Cardiac septum (tissue), 1 donor: Measurements from ENCODE around the gene NME1. TPM values are rescaled to one million over a fixed set of nuclear protein-coding genes. Genes with fewer than 3 reads are reported as not detected.

ENCODE experiments used
- DNase-seq: peaks from one replicate; pipeline ENCODE4 v3.0.0-alpha.2; 2020; ENCODE audit warnings: low spot score
- intact Hi-C: fragments of 100-400 bp; cut with DNase I; formaldehyde crosslinking; loops from one replicate; pipeline ENCODE4 v1.14.0; 2022
- total RNA-seq: library from RNA; stranded (reverse); fragmentation: NEBNext Ultra II Directional; extraction: Animal tissue kit (Norgen Biotek cat#: 25700); gene quantifications from one replicate; pipeline ENCODE4 v1.2.1, GENCODE V29; 2021
- donor health status: DM: no; HTN: no; CAD: no.

The NME1 gene
- total RNA-seq, 1 donor from 2014 or later, result 23.2 TPM

- DNase-seq, result no peak
- intact Hi-C loops, result no loop called here
Measured at GRCh38 chr17:51180486-51180885, 27.1 kb downstream of the NME1 start.

- no peak for DNase-seq
- intact Hi-C loops, result no loop called here
Measured at GRCh38 chr17:51184124-51184523, 30.8 kb downstream of the NME1 start.

GRCh38 chr17:51185763-51186332 is 32.5 kb downstream of the NME1 start:
- intact Hi-C loops, result no loop called here

GRCh38 chr17:51188271-51188833 is 35.0 kb downstream of the NME1 start:
- intact Hi-C loops, result no loop called here

More at GRCh38 chr17:51185763-51186332, 32.5 kb downstream of the NME1 start:
- no peak for DNase-seq

GRCh38 chr17:51189162-51189561 is 35.8 kb downstream of the NME1 start:
- intact Hi-C loops, result no loop called here
- DNase-seq, result no peak

More at GRCh38 chr17:51188271-51188833, 35.0 kb downstream of the NME1 start:
- DNase-seq, result no peak

GRCh38 chr17:51189628-51190027 is 36.3 kb downstream of the NME1 start:
- intact Hi-C loops, result no loop called here
- DNase-seq, result no peak

- intact Hi-C loops, result no loop called here
Measured at GRCh38 chr17:51191895-51192294, 38.5 kb downstream of the NME1 start.

GRCh38 chr17:51197754-51198153 is 44.4 kb downstream of the NME1 start:
- no peak for DNase-seq
- intact Hi-C loops, result no loop called here

More at GRCh38 chr17:51191895-51192294, 38.5 kb downstream of the NME1 start:
- DNase-seq, result no peak

- intact Hi-C loops, result no loop called here
Measured at GRCh38 chr17:51200295-51200694, 46.9 kb downstream of the NME1 start.

GRCh38 chr17:51200846-51201245 is 47.5 kb downstream of the NME1 start:
- DNase-seq, result no peak
- intact Hi-C loops, result no loop called here

More at GRCh38 chr17:51200295-51200694, 46.9 kb downstream of the NME1 start:
- no peak for DNase-seq

GRCh38 chr17:51203838-51204237 is 50.5 kb downstream of the NME1 start:
- no peak for DNase-seq
- intact Hi-C loops, result no loop called here

Other genes starting within 250 kb of the NME1 start
- 57.8 TPM for gene SPAG9, start 32.7 kb upstream of the NME1 start, total RNA-seq
- 225 TPM for gene NME2, start 12.9 kb downstream of the NME1 start, total RNA-seq
- 6.6 TPM for gene MBTD1, start 106.5 kb downstream of the NME1 start, total RNA-seq
- gene UTP18, start 107.0 kb downstream of the NME1 start, total RNA-seq, result 7.9 TPM